Retina (tissue), 1 donor: ENCODE results near the gene RCAN3.
"Not testable (repeated sequence)": the region's sequence is repeated elsewhere in the genome, so short reads cannot be mapped to it uniquely, and the experiment has no call there.

Source experiments
- DNase-seq: peaks from one replicate; pipeline ENCODE4 v3.0.0-alpha.2; 2016

The RCAN3 gene

GRCh38 chr1:24514946-24515345 lies 12.3 kb downstream of the RCAN3 start:
- no peak for DNase-seq

GRCh38 chr1:24515671-24516209 lies 13.1 kb downstream of the RCAN3 start:
- DNase-seq, result not testable (repeated sequence)

GRCh38 chr1:24516506-24516905 lies 13.9 kb downstream of the RCAN3 start:
- no peak for DNase-seq

- DNase-seq, result no peak
Measured at GRCh38 chr1:24517898-24518297, 15.3 kb downstream of the RCAN3 start.

GRCh38 chr1:24520282-24520681 lies 17.6 kb downstream of the RCAN3 start:
- DNase-seq, result not testable (repeated sequence)

- DNase-seq, result no peak
Measured at GRCh38 chr1:24525606-24526005, 23.0 kb downstream of the RCAN3 start.

- no peak for DNase-seq
Measured at GRCh38 chr1:24526045-24526444, 23.4 kb downstream of the RCAN3 start.

GRCh38 chr1:24526940-24527542 lies 24.4 kb downstream of the RCAN3 start:
- DNase-seq, result no peak

- DNase-seq, result no peak
Measured at GRCh38 chr1:24528744-24529143, 26.1 kb downstream of the RCAN3 start.

- not testable (repeated sequence) for DNase-seq
Measured at GRCh38 chr1:24529292-24529691, 26.7 kb downstream of the RCAN3 start.

GRCh38 chr1:24535021-24535424 lies 32.4 kb downstream of the RCAN3 start:
- no peak for DNase-seq

- DNase-seq, result no peak
Measured at GRCh38 chr1:24535778-24536177, 33.1 kb downstream of the RCAN3 start.

- no peak for DNase-seq
Measured at GRCh38 chr1:24536391-24536840, 33.8 kb downstream of the RCAN3 start.

- no peak for DNase-seq
Measured at GRCh38 chr1:24540051-24540905, 37.6 kb downstream of the RCAN3 start.

GRCh38 chr1:24540906-24541710 lies 38.5 kb downstream of the RCAN3 start:
- DNase-seq, result no peak

GRCh38 chr1:24541711-24542346 lies 39.2 kb downstream of the RCAN3 start:
- DNase-seq, result no peak

- no peak for DNase-seq
Measured at GRCh38 chr1:24544239-24544638, 41.6 kb downstream of the RCAN3 start.

- DNase-seq, result no peak
Measured at GRCh38 chr1:24545662-24546061, 43.0 kb downstream of the RCAN3 start.

- DNase-seq, result no peak
Measured at GRCh38 chr1:24547195-24547594, 44.6 kb downstream of the RCAN3 start.

- no peak for DNase-seq
Measured at GRCh38 chr1:24548070-24548469, 45.4 kb downstream of the RCAN3 start.

GRCh38 chr1:24549210-24549609 lies 46.6 kb downstream of the RCAN3 start:
- DNase-seq, result not testable (repeated sequence)

- no peak for DNase-seq
Measured at GRCh38 chr1:24551290-24551959, 48.8 kb downstream of the RCAN3 start.
